Activated T-helper 1 cell treated with anti-CD3 and anti-CD28 coated beads, Interleukin-12 subunit alpha, Interleukin-12 subunit beta, Interleukin-2, Interleukin-4 antibody, amounts not matched to agents 30 ng/mL and 10 ng/mL and 1 ng/mL, durations not matched to agents 14 hours and 24 hours and 36 hours (primary cell): ENCODE measurements around the gene CHAC1. TPM values are rescaled to one million over a fixed set of nuclear protein-coding genes. Genes with fewer than 3 reads are reported as not detected.

Experiments used
- DNase-seq: peaks from one replicate; pipeline ENCODE4 v3.0.0; 2021; ENCODE audit warnings: low spot score
- H3K27ac Mint-ChIP-seq: one replicate; pipeline ENCODE4 v1.8.0; 2021; ENCODE audit warnings: mild to moderate bottlenecking, mixed read lengths
- H3K27me3 Mint-ChIP-seq: one replicate; pipeline ENCODE4 v1.8.0; 2022; ENCODE audit warnings: mild to moderate bottlenecking, moderate library complexity, mixed read lengths; ENCODE audit not compliant: insufficient read depth
- H3K36me3 Mint-ChIP-seq: one replicate; pipeline ENCODE4 v1.8.0; 2021; ENCODE audit warnings: low read depth, mixed read lengths
- H3K4me1 Mint-ChIP-seq: one replicate; pipeline ENCODE4 v1.8.0; 2021; ENCODE audit warnings: low read depth, mixed read lengths
- H3K4me3 Mint-ChIP-seq: one replicate; pipeline ENCODE4 v1.8.0; 2021; ENCODE audit warnings: mild to moderate bottlenecking, moderate library complexity, mixed read lengths
- H3K9me3 Mint-ChIP-seq: one replicate; pipeline ENCODE4 v1.8.0; 2021; ENCODE audit warnings: mixed read lengths
- intact Hi-C: fragments of 100-400 bp; cut with micrococcal nuclease; formaldehyde crosslinking; loops from one replicate; pipeline ENCODE4 v1.15.1; 2024
- total RNA-seq: library from RNA; stranded (reverse); gene quantifications from 2 replicates; pipeline ENCODE4 v1.2.3, GENCODE V29; 2022

Gene CHAC1
- total RNA-seq, 1 donor from 2014 or later: 11.7 TPM

GRCh38 chr15:40976819-40977218 lies 23.5 kb downstream of the CHAC1 start:
- Mint-ChIP-seq H3K27ac (no peak overlapping the region), H3K27me3 (no peaks in the 10 kb centered on the region), H3K4me3 (no peak overlapping the region), H3K4me1 (no peaks in the 10 kb centered on the region), H3K9me3 (no peaks in the 10 kb centered on the region), H3K36me3 (peaks cover 17% of the 10 kb centered on the region)
- DNase-seq: no peak
- intact Hi-C loops: no loop called here

GRCh38 chr15:40978141-40978540 lies 24.9 kb downstream of the CHAC1 start:
- Mint-ChIP-seq H3K9me3 (no peaks in the 10 kb centered on the region), H3K27ac (no peak overlapping the region), H3K4me1 (no peaks in the 10 kb centered on the region), H3K27me3 (no peaks in the 10 kb centered on the region), H3K36me3 (peaks cover 26% of the 10 kb centered on the region), H3K4me3 (no peak overlapping the region)
- no peak for DNase-seq
- intact Hi-C loops: no loop called here

GRCh38 chr15:40978562-40978961 lies 25.3 kb downstream of the CHAC1 start:
- Mint-ChIP-seq H3K4me1 (no peaks in the 10 kb centered on the region), H3K27ac (no peak overlapping the region), H3K27me3 (no peaks in the 10 kb centered on the region), H3K36me3 (peaks cover 29% of the 10 kb centered on the region), H3K9me3 (no peaks in the 10 kb centered on the region), H3K4me3 (no peak overlapping the region)
- intact Hi-C loops: no loop called here
- DNase-seq: no peak

GRCh38 chr15:40981186-40981585 lies 27.9 kb downstream of the CHAC1 start:
- H3K27me3 Mint-ChIP-seq: no peaks in the 10 kb centered on the region
- peaks cover 33% of the 10 kb centered on the region for H3K36me3 Mint-ChIP-seq
- DNase-seq: no peak
- H3K4me3 Mint-ChIP-seq: no peak overlapping the region
- H3K9me3 Mint-ChIP-seq: no peaks in the 10 kb centered on the region
- H3K4me1 Mint-ChIP-seq: no peaks in the 10 kb centered on the region
- H3K27ac Mint-ChIP-seq: no peak overlapping the region
- intact Hi-C loops: no loop called here

GRCh38 chr15:40982855-40983254 lies 29.6 kb downstream of the CHAC1 start:
- Mint-ChIP-seq H3K27ac (no peak overlapping the region), H3K4me1 (no peaks in the 10 kb centered on the region), H3K36me3 (peaks cover 43% of the 10 kb centered on the region), H3K4me3 (no peak overlapping the region), H3K27me3 (no peaks in the 10 kb centered on the region), H3K9me3 (no peaks in the 10 kb centered on the region)
- DNase-seq: no peak
- intact Hi-C loops: no loop called here

GRCh38 chr15:40984406-40984805 lies 31.1 kb downstream of the CHAC1 start:
- Mint-ChIP-seq H3K27me3 (no peaks in the 10 kb centered on the region), H3K36me3 (peaks cover 44% of the 10 kb centered on the region), H3K4me3 (no peak overlapping the region), H3K4me1 (no peaks in the 10 kb centered on the region), H3K9me3 (no peaks in the 10 kb centered on the region), H3K27ac (no peak overlapping the region)
- intact Hi-C loops: no loop called here
- no peak for DNase-seq

GRCh38 chr15:40984964-40985363 lies 31.7 kb downstream of the CHAC1 start:
- no peaks in the 10 kb centered on the region for H3K27me3 Mint-ChIP-seq
- H3K9me3 Mint-ChIP-seq: no peaks in the 10 kb centered on the region
- H3K36me3 Mint-ChIP-seq: peaks cover 46% of the 10 kb centered on the region
- no peak overlapping the region for H3K4me3 Mint-ChIP-seq
- H3K4me1 Mint-ChIP-seq: peaks cover 3% of the 10 kb centered on the region
- no peak for DNase-seq
- intact Hi-C loops: no loop called here
- no peak overlapping the region for H3K27ac Mint-ChIP-seq

- Mint-ChIP-seq H3K36me3 (peaks cover 47% of the 10 kb centered on the region), H3K4me1 (peaks cover 10% of the 10 kb centered on the region), H3K9me3 (no peaks in the 10 kb centered on the region), H3K27ac (no peak overlapping the region), H3K4me3 (no peak overlapping the region), H3K27me3 (no peaks in the 10 kb centered on the region)
- intact Hi-C loops: no loop called here
- no peak for DNase-seq
Observed at GRCh38 chr15:40985541-40986330, 32.5 kb downstream of the CHAC1 start.

GRCh38 chr15:40986820-40987219 lies 33.5 kb downstream of the CHAC1 start:
- Mint-ChIP-seq H3K4me3 (no peak overlapping the region), H3K27me3 (no peaks in the 10 kb centered on the region), H3K36me3 (peaks cover 47% of the 10 kb centered on the region), H3K27ac (no peak overlapping the region), H3K9me3 (no peaks in the 10 kb centered on the region), H3K4me1 (peaks cover 19% of the 10 kb centered on the region)
- intact Hi-C loops: no loop called here
- DNase-seq: no peak

- peaks cover 41% of the 10 kb centered on the region for H3K36me3 Mint-ChIP-seq
- H3K27me3 Mint-ChIP-seq: no peaks in the 10 kb centered on the region
- no peak overlapping the region for H3K27ac Mint-ChIP-seq
- intact Hi-C loops: no loop called here
- peaks cover 19% of the 10 kb centered on the region for H3K4me1 Mint-ChIP-seq
- no peak for DNase-seq
- no peaks in the 10 kb centered on the region for H3K9me3 Mint-ChIP-seq
- H3K4me3 Mint-ChIP-seq: no peak overlapping the region
Observed at GRCh38 chr15:40988156-40988555, 34.9 kb downstream of the CHAC1 start.

GRCh38 chr15:40990080-40990479 lies 36.8 kb downstream of the CHAC1 start:
- Mint-ChIP-seq H3K4me3 (no peak overlapping the region), H3K9me3 (no peaks in the 10 kb centered on the region), H3K4me1 (peaks cover 19% of the 10 kb centered on the region), H3K27ac (peak overlapping the region; percentile 3), H3K27me3 (no peaks in the 10 kb centered on the region), H3K36me3 (peaks cover 43% of the 10 kb centered on the region)
- intact Hi-C loops: loop anchor here (2.0 kb wide), 1 partner anchor 27 kb away; no protein-coding TSS in a partner anchor
- DNase-seq: no peak

GRCh38 chr15:40990789-40991188 lies 37.5 kb downstream of the CHAC1 start:
- Mint-ChIP-seq H3K27me3 (no peaks in the 10 kb centered on the region), H3K27ac (peak overlapping the region; percentile 3), H3K36me3 (peaks cover 47% of the 10 kb centered on the region), H3K9me3 (no peaks in the 10 kb centered on the region), H3K4me1 (peaks cover 24% of the 10 kb centered on the region), H3K4me3 (no peak overlapping the region)
- intact Hi-C loops: loop anchor here (2.0 kb wide), 1 partner anchor 26 kb away; no protein-coding TSS in a partner anchor
- DNase-seq: no peak

GRCh38 chr15:40991355-40991754 lies 38.1 kb downstream of the CHAC1 start:
- H3K9me3 Mint-ChIP-seq: no peaks in the 10 kb centered on the region
- intact Hi-C loops: loop anchor here (2.0 kb wide), 1 partner anchor 25 kb away; no protein-coding TSS in a partner anchor
- peak overlapping the region; percentile 3 for H3K27ac Mint-ChIP-seq
- H3K4me1 Mint-ChIP-seq: peaks cover 27% of the 10 kb centered on the region
- H3K27me3 Mint-ChIP-seq: no peaks in the 10 kb centered on the region
- peaks cover 49% of the 10 kb centered on the region for H3K36me3 Mint-ChIP-seq
- no peak for DNase-seq
- no peak overlapping the region for H3K4me3 Mint-ChIP-seq
